ENCODE results near the gene LRP1B.
A peak's percentile ranks its signal among the peaks of the same experiment; 100 is the strongest.

The LRP1B gene

DNA sequence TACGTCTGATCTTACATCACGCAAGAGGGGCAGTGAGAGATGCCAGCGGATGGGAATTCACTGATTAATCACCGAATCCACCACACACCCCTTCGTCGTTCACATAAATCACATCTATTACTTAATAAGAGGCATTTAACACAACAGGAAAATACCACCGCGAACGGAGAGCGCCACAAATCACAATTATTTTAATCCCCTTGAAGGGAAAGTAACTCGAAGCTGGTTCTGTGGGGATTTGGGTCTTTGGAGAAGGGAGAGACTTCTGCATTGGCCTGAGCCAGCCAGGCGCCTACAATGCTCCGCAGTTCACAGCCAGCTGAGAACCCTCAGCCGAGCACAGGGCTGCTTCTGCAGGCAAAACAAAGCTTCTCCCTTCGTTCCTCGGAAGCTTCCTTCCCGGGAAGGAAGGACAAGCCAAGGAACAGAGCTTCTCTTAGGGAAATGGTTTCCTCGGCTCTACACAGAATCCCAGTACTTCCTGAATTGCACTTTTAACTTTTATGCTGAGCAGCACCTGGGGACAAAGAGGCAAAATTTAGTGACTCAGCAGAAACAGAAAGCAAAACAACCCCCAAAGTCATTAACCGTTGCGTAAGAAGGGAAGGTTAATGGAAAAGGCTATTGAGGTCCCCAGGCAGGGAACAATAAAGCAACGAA is at the start of gene LRP1B:
LRP1B (minus strand) TSS at position 7 of the 660 bp plus-strand sequence. CDS start 287 bp downstream, outside the sequence.
- no peak for FAIRE-seq
- no peak for DNase-seq (ENCODE audit: low spot score)

- FAIRE-seq (no peak), DNase-seq (ENCODE audit: low spot score) (no peak)
These were observed 48.9 kb upstream of the LRP1B start for GRCh38 chr2:142179686-142180085.

DNA sequence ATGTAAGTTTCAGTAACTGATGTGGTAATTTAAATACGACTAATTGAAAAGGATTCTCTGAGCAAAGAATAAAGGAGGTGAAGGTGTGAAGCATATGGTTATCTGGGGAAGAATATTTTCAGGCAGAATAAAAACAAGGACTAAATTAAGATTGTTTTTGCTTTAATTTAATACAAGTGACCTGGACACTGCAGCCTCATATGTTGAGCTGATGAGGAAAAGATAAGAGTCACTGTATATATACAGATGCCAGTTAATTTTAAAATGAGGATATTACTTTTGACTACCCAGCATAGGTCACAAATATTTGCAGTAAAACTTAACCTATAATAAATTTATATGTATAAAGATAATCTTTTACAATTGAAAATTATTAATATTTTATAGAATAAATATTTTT is 47.8 kb upstream of the LRP1B start:
- no peak for FAIRE-seq
- DNase-seq (ENCODE audit: low spot score), result no peak

GRCh38 chr2:142176941-142177340 is 46.1 kb upstream of the LRP1B start:
- DNase-seq (ENCODE audit: low spot score) (no peak), FAIRE-seq (no peak)

DNA sequence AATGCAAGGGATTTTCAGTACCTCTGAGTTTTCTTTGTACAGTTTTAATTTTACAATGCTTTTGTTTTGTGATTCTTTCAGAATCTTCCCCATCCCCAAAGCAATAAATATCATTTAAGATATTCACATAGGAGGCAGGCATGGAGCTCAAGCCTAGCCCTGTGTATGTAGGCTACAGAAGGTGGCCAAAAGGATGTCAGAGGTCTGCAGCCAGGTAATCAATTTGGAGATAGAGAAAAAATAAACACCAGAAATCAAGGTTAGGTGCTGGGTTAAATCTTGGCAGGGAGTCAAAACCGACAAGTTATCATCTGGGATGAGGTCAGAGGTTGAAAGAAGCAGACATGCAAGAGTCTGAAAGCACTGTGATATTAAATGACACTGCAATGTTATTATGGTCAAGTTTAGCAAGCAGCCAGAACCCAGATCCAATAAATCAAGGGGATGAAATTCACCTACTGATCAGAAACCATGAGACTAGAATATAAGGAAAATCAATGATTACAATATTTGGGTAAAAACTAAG is 45.1 kb upstream of the LRP1B start:
- DNase-seq (ENCODE audit: low spot score) (no peak), FAIRE-seq (no peak)

DNA sequence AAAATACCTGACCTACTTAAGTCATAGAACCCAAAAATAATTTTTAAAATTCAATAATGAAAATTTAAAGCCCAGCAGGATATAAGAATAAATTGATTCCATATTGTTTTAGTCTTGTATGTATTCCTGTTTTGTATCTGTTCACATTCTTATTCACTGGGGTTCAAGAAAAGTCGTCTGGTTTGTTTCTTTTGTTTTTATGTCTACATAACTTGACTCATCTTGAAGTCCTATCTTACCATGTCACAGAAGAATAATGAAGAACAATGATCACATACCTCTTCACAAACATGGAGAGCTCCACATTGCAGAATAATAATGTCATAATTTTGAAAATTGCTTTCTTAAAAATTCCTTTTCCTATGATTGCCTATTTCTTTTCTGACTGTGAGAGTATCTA is 43.4 kb upstream of the LRP1B start:
- no peak for FAIRE-seq
- DNase-seq (ENCODE audit: low spot score), result no peak

- FAIRE-seq (no peak), DNase-seq (ENCODE audit: low spot score) (no peak)
These were observed 40.0 kb upstream of the LRP1B start for GRCh38 chr2:142170847-142171246.

DNA sequence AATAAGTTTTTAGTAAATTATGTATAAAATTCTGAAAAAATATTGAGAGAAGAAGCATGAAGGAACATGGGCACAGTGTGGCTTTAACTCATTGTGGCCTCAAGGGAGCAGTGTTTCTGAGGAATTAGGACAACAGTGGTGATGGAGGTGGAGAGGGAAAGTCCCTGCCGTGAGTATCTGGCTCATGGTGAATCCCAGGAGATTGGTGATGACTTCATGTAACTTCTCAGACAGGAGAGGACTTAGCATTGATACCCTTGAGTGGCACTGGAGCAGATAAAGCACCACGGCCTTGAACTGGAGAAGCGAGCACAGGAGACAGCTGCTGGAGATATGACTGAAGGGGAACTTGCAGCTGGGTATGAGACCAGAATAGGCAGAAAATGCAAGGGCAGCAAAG is 35.0 kb upstream of the LRP1B start:
- peak; percentile 31 for DNase-seq (ENCODE audit: low spot score)
- no peak for FAIRE-seq

DNA sequence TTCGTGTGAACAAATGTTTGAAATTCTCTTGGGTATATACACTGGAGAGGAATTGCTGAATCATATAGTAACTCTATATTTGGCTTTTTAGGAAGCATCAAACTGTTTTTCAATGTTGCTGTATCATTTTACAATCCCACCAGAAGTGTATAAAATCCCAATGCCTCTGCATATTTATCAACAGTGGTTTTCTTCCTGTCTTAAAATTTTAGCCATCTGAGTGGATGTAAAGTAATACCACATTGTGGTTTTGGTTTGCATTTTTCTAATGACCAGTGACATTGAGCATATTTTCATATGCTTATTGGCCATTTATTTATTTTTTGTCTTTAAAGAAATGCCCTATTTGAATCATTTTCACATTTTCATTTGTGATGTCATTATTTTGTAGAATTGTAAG is 22.8 kb upstream of the LRP1B start:
- no peak for FAIRE-seq

DNA sequence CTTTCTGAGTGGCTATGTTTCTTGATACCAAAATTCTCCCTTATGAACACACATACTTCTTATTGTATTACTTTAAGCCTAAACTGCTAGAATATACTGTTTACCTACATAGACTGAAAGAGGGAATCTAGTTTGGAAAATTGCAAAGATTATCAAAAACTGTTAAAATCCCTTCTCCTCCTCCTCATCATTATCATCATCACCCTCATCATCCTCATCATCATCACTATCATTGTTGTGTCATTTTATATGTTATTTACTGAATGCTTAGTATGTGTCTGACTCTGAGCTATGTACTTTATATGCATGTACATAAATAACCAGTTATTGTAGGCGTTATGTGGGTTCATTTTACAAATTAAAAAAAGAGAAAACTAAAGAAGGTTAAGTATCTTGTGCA is 19.6 kb upstream of the LRP1B start:
- no peak for DNase-seq (ENCODE audit: low spot score)

More for the DNA sequence above, 22.8 kb upstream of the LRP1B start:
- DNase-seq (ENCODE audit: low spot score), result no peak

GRCh38 chr2:142144547-142144946 is 13.7 kb upstream of the LRP1B start:
- no peak for FAIRE-seq
- no peak for DNase-seq (ENCODE audit: low spot score)

More for the DNA sequence above, 19.6 kb upstream of the LRP1B start:
- FAIRE-seq, result no peak

- FAIRE-seq, result no peak
These were observed 11.8 kb upstream of the LRP1B start for GRCh38 chr2:142142595-142142994.

DNA sequence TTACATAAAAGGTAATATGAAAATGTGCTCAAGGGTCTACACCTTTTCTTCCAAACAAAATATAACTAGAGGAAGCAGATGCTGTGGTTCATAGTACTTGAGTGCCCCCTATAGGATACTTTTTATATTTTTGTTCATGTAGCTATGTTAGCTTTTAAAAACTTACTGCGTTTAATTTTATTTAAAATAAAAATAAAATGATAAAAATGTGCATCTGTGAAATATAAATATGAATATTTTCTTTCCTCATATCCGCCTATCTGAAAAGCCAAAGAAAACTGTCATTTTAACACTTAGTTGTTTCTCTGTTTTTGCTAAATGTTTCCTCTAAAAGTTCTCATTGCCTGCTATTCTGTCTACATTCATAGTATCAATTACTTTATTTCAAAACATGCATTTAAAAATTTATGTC is 9.6 kb upstream of the LRP1B start:
- DNase-seq (ENCODE audit: low spot score), result no peak
- FAIRE-seq, result peak; percentile 71

More at GRCh38 chr2:142142595-142142994, 11.8 kb upstream of the LRP1B start:
- DNase-seq (ENCODE audit: low spot score), result no peak

- DNase-seq (ENCODE audit: low spot score) (no peak), FAIRE-seq (no peak)
These were observed 8.6 kb upstream of the LRP1B start for GRCh38 chr2:142139384-142139783.

GRCh38 chr2:142136571-142136970 is 5.8 kb upstream of the LRP1B start:
- FAIRE-seq (no peak), DNase-seq (ENCODE audit: low spot score) (no peak)

- no peak for DNase-seq (ENCODE audit: low spot score)
- no peak for FAIRE-seq
These were observed 4.1 kb upstream of the LRP1B start for GRCh38 chr2:142134911-142135310.

DNA sequence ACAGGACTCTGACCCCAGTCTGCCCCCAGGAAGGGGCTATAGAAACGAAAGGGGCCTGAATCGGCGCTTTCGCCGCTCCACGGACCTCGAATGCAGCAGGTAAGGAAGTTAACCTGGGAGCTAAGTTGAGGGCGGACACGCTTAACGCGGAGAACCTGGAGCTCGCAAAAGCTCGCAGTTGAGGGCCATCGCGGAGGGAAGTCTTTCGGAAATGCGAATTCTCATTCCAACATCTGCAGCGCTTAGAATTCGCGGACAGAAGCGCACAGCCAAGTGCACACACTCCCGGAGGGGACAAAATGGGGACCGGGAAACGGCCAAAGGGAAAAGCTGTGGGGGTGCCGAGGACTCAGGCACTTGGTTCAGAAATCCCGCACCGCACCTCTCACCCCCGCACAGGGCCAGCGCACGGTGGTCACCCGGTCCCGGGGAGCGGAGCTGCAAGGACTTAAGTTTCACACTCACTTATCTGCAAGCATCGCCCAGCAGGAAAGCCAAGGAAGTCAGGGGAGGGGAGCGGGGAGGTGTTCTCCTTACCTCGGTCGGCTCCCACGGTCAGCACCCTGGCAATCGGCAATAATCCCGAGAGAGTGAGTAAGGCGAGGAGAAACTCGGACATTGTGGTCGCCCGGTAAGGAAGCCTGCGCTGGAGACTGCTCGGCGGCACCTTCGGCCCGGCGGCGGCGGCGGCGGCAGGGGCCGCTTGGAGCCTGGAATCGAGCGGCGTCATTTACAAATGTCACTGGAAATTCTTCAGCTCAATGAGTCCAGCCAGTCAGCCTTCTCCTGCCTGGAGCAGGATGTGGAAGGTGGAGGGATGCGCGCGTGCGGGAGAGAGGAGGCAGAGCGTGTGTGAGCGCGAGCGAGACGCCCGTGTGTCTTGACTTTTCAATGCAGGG is 456 bp downstream of the LRP1B start:
- no peak for DNase-seq (ENCODE audit: low spot score)
- FAIRE-seq, result no peak

DNA sequence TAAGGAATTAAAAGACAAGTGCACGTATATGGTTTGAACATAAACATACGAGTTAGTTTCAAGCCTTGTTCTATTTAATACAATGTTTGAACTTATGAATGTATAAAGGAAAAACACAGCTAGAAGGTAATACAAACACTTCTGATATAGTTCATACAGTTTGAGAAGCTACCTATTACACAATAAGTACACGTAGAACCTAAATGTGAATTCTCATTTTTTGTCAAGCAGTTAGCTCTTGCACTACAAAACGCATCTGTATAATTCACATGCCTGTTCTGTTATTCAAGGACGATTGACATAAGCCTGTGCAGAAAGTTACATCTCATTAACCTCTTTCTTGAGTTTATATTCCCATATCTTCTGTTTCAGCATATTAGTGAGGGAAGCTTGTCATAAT is 2.7 kb downstream of the LRP1B start:
- DNase-seq (ENCODE audit: low spot score), result no peak
- FAIRE-seq, result no peak

- no peak for FAIRE-seq
- DNase-seq (ENCODE audit: low spot score), result no peak
These were observed 3.6 kb downstream of the LRP1B start for GRCh38 chr2:142127248-142127647.

DNA sequence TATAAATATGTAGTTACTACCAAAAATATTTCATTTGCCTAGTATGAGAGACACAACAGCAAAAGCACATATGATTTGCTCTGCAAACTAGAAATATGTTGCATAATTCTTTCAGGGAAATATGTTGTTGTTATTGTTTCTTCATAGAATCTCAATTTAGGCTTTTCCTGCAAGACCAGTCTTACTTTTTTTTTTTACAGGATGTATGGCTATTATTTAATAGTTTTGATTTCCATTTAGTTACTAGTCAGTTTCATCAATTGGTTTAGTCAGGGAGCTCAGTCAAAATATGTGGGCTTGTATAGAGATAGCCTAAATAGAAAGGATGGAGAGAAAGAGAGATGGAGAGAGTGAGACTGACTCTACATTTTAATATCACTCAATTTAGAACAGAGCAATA is 6.1 kb downstream of the LRP1B start:
- no peak for FAIRE-seq
- no peak for DNase-seq (ENCODE audit: low spot score)

DNA sequence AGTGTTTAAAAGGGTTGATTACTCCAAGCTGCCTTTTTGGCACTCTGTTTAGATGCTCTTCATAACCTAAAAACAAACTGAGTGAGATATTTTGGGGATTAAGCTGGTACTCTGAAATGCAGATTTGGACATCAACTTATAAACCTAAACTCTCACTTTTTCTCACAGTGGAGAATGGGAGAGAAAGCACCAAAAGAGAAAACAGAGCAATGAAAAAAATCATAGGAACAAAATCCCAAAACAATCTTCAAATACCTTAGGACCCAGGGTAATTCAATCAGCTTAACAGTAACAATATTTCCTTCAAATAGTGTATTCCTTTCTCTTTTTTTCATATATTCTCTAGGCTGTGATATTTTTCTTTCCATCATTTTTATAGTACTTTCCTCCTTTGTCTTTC is 11.5 kb downstream of the LRP1B start:
- FAIRE-seq, result no peak
- no peak for DNase-seq (ENCODE audit: low spot score)

GRCh38 chr2:142112757-142113221 is 18.0 kb downstream of the LRP1B start:
- FAIRE-seq, result no peak
- DNase-seq (ENCODE audit: low spot score), result no peak
